ENCODE results near the gene FRY.
"Not testable (repeated sequence)": the region's sequence is repeated elsewhere in the genome, so short reads cannot be mapped to it uniquely, and the experiment has no call there.

DNA sequence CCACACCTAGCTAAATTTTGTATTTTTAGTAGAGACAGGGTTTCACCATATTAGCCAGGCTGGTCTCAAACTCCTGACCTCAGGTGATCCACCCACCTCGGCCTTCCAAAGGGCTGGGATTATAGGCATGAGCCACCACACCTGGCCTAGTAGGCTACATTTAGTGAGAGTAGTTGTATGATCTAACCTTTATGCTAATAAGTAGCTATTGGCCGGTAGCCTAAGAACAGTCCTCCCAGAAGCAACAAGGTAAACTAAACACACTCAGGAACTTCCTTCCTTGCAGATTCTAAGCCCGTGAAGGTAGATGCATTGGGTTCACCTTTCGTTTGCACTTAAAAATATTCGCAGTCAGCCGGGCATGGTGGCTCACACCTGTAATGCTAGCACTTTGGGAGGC, 25.8 kb downstream of the FRY start:
- TF ChIP-seq, protein P1, sequence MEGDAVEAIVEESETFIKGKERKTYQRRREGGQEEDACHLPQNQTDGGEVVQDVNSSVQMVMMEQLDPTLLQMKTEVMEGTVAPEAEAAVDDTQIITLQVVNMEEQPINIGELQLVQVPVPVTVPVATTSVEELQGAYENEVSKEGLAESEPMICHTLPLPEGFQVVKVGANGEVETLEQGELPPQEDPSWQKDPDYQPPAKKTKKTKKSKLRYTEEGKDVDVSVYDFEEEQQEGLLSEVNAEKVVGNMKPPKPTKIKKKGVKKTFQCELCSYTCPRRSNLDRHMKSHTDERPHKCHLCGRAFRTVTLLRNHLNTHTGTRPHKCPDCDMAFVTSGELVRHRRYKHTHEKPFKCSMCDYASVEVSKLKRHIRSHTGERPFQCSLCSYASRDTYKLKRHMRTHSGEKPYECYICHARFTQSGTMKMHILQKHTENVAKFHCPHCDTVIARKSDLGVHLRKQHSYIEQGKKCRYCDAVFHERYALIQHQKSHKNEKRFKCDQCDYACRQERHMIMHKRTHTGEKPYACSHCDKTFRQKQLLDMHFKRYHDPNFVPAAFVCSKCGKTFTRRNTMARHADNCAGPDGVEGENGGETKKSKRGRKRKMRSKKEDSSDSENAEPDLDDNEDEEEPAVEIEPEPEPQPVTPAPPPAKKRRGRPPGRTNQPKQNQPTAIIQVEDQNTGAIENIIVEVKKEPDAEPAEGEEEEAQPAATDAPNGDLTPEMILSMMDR (IDR thresholded peaks at IDR 0.05) = not testable (repeated sequence)
- not testable (repeated sequence) for TF ChIP-seq NR1H2 (CRISPR knock-in tag; IDR thresholded peaks at IDR 0.05); ESRRA (CRISPR knock-in tag; IDR thresholded peaks at IDR 0.05; ENCODE audit: borderline replicate concordance)

Measured in WTC11 (cell line).